ENCODE measurements around the gene DGCR8. TPM values are rescaled to one million over a fixed set of nuclear protein-coding genes. Genes with fewer than 3 reads are reported as not detected.
A peak's percentile ranks its signal among the peaks of the same experiment; 100 is the strongest.

DGCR8 gene
- total RNA-seq = 17.4 and 23.2 TPM in 2 replicates

GRCh38 chr22:20079745-20080444 is at the start of gene DGCR8:
Gene DGCR8 (plus strand): TSS chr22:20080241. CDS start chr22:20085964, 5,723 bp downstream.
- DNase-seq (ENCODE audit: low read depth in 2 of 2) = peak; percentile 93 to 96

DNA sequence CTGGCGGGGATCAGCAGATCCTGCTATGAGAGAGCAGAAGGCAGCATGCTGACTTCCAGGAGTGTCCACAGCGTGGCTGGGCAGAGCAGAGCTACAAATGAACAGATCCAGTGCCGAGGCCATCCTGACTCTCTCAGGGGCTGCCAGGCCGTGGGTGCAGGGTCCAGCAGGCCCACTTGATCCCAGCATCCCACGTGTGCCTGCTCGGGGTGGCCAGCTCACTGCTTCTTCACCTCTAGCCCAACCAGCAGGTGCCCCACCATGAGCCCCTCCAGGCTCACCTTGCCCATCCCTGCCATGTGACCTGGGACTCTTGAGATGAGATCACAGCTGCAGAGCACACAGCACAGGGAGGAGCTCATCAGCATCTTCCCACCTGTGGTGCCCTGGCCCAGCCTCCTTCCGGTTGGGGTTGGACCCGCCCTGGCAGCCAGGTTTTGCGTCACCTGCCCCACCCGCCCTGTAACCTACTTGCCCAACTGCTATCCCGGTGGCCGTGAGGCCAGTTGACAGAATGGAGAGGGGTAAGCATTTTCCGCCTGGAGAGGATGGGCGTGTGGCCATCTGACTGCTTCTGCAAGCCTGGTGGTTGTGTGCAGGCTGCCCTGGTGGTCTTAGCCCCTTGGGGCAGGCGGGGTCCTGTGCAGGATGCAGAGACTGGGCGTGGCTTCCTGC is 48.2 kb upstream of the DGCR8 start:
- DNase-seq (ENCODE audit: low read depth in 2 of 2) = no peak

DNA sequence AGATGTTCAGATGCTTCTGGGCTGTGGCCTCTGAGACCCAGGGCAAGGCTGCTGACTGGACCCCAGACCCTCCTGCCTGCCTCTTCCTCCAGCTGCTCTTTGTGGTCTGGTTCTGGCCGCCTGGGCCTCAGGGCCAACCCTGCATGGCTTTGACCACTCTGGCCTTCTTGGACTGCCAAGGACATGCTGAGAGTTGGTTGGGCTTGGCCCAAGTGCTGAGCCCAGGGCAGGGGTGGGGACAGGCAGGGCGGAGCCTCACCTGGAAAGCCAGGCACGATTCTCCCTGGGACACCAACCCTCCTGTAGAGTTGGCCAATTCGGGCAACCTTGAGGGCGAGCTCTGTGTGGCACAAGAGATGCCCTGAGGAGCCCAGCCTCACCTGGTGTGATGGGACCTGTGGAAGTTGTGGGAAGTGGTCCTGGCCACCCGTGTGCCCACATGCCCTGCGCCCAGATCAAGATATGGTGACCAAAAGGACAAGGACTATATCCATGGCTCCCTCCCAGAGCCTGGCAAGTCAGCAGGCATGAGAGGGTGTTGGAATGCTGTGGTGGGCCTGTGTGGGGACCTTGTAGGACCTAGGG is 47.5 kb upstream of the DGCR8 start:
- DNase-seq (ENCODE audit: low read depth in 2 of 2) = no peak

GRCh38 chr22:20033045-20033706 is 46.9 kb upstream of the DGCR8 start:
- no peak for DNase-seq (ENCODE audit: low read depth in 2 of 2)

- no peak for DNase-seq (ENCODE audit: low read depth in 2 of 2)
Measured at GRCh38 chr22:20034143-20034542, 45.9 kb upstream of the DGCR8 start.

GRCh38 chr22:20035375-20036083 is 44.5 kb upstream of the DGCR8 start:
- no peak for DNase-seq (ENCODE audit: low read depth in 2 of 2)

GRCh38 chr22:20036084-20036482 is 44.0 kb upstream of the DGCR8 start:
- DNase-seq (ENCODE audit: low read depth in 2 of 2) = no peak

DNA sequence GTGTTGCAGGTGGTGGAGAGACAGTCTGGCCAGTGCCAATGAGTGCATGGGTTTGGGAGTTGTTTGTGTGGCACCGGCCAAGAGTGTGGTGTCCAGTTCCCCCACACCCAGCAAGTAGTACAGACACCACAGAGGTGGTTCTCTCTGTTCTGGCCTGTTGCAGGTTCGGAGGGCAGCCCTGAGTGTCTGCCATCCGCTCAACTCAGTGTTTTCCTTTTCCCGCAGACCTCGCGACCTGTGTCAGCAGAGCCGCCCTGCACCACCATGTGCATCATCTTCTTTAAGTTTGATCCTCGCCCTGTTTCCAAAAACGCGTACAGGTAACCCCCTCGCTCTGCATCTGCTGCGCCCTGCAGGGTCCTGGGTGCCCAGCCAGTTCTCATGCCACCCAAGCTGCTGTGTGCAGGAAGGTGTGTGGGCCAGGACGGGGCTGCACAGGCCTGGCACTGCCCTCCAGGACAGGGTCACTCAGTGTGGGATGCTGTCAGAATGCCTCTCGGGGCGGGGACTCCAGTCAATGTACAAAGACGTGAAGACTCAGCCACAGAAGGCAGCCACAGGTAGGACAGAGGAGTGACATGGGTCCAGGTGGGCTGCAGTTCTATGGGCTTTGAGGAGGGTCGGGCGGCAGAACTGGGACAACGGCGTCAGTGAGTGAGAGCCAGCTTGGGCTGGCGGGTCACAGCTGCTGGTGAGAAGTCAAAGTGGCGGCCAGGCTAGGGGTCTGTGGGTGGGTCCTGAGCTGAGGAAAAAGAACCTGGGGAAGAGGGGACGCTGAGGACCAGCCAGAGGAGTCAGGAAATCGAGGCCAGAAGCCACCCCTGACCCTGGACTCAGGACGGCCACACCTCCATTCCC is 43.3 kb upstream of the DGCR8 start:
- no peak for DNase-seq (ENCODE audit: low read depth in 2 of 2)

DNA sequence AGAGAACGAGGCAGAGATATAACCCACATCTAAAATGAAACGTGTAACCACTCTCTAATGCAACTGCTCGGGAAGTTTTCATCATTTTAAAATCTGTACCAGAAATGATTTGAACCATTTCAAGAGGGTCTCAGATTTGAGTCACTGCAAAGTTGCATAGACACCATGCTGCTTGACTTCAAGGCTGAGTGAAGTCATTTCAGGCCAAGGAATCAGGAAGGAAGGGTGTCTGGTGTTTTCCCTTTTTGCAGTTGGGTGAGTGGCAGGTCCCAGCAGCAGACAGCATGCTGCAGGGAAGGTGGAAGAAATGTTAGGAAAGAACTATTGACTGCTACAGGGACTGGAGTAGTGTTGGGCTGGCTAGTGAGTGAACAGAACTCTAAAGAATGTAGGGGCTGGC is 42.6 kb upstream of the DGCR8 start:
- no peak for DNase-seq (ENCODE audit: low read depth in 2 of 2)

- no peak for DNase-seq (ENCODE audit: low read depth in 2 of 2)
Measured at GRCh38 chr22:20038574-20038973, 41.5 kb upstream of the DGCR8 start.

- no peak for DNase-seq (ENCODE audit: low read depth in 2 of 2)
Measured at GRCh38 chr22:20039683-20040325, 40.2 kb upstream of the DGCR8 start.

GRCh38 chr22:20040327-20041200 is 39.5 kb upstream of the DGCR8 start:
- DNase-seq (ENCODE audit: low read depth in 2 of 2) = no peak

DNA sequence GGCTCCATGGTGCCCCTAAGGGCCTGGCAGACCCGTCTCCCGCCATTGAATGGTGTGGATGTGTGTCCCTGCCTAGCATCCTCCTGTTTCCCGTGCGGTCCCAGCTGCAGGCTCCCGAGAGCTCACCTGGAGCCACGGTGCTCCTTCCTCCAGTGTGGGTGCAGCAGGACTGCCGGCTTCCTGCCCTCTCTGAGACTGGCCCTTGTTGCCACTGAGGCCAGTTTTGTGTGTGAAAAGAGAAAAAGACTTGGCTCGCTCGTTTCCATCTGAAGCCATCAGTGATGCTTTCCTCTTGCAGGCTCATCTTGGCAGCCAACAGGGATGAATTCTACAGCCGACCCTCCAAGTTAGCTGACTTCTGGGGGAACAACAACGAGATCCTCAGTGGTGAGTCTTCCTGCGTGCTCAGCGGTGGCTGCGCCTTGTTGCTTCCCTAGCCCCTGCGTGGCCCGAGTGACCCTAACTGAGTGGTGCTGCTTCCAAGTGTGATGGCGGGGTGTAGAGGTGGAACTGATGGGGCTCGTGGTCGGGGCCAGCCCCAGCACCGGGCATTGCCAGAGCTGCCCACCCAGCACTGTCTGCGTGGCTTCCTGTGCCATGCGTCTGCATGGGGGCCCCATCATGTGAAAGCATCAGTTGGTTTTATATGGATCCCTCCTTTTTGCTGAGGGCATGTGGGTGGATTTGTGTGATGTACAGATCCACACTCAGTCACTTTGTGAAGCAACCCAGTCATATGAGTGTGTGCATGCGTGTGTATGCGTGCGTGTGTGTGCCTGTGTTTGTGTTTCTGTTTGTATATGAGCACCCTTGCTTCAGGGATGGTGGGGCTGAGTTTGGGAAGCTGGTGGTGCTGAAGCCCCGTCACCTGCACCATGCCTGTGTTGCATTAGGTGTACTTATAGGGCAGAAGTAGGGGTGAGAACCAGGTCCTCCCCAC is 36.7 kb upstream of the DGCR8 start:
- no peak for DNase-seq (ENCODE audit: low read depth in 2 of 2)

DNA sequence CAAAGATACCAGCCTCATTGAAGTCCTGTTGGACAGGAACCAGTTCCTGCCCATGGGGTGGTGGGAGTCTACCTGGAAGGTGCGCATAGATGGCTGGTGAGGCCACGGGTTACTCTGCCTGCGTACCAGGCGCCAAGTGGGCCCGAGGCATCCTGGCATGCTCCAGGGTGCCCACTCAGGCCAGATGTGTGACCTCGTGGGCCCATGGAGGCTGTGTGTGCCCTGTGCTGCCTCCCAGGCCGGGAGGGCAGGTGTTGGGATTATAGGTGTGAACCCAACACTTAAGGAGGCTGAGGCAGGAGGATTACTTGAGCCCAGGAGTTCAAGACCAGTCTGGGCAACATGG is 36.1 kb upstream of the DGCR8 start:
- DNase-seq (ENCODE audit: low read depth in 2 of 2) = no peak

DNA sequence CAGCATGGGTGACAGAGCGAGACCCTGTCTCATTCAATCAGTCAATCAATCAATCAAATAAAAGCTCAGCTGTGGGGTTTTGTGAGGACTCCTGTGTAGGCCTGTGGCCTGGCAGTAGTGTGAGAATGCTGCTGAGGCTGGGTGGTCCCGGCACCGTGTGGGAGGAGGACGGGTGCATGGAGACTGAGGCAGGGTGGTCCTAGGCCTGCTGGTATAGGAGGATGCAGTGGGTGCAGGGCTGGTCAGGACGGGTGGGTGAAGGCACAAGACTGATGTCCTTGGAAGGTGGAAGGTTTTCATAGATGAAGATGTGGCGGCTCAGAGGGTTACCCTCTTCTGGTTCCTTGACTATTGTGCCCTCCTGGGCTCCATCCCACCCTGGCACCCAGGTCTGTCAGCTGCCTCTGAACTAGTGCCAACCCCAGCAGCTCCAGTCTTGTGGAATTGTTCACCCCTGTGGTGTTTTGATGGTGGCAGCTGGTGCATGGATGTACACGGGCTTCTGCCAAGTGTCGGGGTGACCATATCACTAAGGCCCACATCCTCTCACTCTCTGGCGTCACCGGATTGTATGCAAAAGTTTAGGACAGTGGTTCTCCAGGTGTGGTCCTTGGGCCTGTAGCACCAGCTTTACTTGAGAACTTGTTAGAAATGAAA is 35.4 kb upstream of the DGCR8 start:
- DNase-seq (ENCODE audit: low read depth in 2 of 2) = no peak

DNA sequence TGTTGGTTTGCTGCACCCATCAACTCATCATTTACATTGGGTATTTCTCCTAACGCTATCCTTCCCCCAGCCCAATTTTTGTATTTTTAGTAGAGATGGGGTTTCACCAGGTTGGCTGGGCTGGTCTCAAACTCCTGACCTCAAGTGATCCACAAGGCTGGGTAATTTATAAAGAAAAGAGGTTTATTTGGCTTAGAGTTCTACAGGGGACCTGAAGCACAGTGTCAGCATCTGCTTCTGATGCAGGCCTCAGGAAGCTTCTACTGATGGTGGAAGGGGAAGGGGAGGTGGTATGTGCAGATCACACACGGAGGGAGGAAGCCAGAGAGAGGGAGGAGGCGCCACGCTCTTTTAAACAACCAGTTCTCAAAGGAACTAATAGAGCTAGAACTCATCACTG is 33.3 kb upstream of the DGCR8 start:
- DNase-seq (ENCODE audit: low read depth in 2 of 2) = no peak

- no peak for DNase-seq (ENCODE audit: low read depth in 2 of 2)
Measured at GRCh38 chr22:20051927-20052308, 28.1 kb upstream of the DGCR8 start.
